NCI-H1092 treated with DMSO at 0.1 percent for 48 hours (cell line): ENCODE results near the gene PYGM.

Source experiments
- DNase-seq: peaks from one replicate; lab custom pipeline; 2025; lab: John Stamatoyannopoulos, UW

PYGM gene

GRCh38 chr11:64735725-64736259 is 24.0 kb downstream of the PYGM start:
- DNase-seq, result no peak

- DNase-seq, result no peak
These were observed 24.7 kb downstream of the PYGM start for GRCh38 chr11:64734811-64735724.

GRCh38 chr11:64731601-64732000 is 28.2 kb downstream of the PYGM start:
- no peak for DNase-seq

GRCh38 chr11:64729851-64730382 is 29.9 kb downstream of the PYGM start:
- no peak for DNase-seq

GRCh38 chr11:64728757-64729365 is 30.9 kb downstream of the PYGM start:
- DNase-seq, result no peak

- no peak for DNase-seq
These were observed 32.8 kb downstream of the PYGM start for GRCh38 chr11:64726867-64727530.

GRCh38 chr11:64726211-64726641 is 33.5 kb downstream of the PYGM start:
- no peak for DNase-seq

- DNase-seq, result no peak
These were observed 34.8 kb downstream of the PYGM start for GRCh38 chr11:64724863-64725532.

GRCh38 chr11:64723907-64724862 is 35.6 kb downstream of the PYGM start:
- DNase-seq, result no peak

GRCh38 chr11:64723117-64723906 is 36.5 kb downstream of the PYGM start, which contains the start of gene NRXN2:
NRXN2 (minus strand) TSS chr11:64723197; CDS start chr11:64713699, 9,498 bp downstream.
- DNase-seq, result peak; percentile 80

- DNase-seq, result no peak
These were observed 37.4 kb downstream of the PYGM start for GRCh38 chr11:64722141-64723065.

GRCh38 chr11:64721359-64721699 is 38.4 kb downstream of the PYGM start:
- DNase-seq, result no peak

- DNase-seq, result no peak
These were observed 39.0 kb downstream of the PYGM start for GRCh38 chr11:64720640-64721358.

- DNase-seq, result no peak
These were observed 39.6 kb downstream of the PYGM start for GRCh38 chr11:64720167-64720566.

GRCh38 chr11:64719406-64719805 is 40.4 kb downstream of the PYGM start:
- no peak for DNase-seq

- no peak for DNase-seq
These were observed 41.0 kb downstream of the PYGM start for GRCh38 chr11:64718780-64719124.

GRCh38 chr11:64718084-64718779 is 41.5 kb downstream of the PYGM start:
- DNase-seq, result no peak

GRCh38 chr11:64717268-64717578 is 42.6 kb downstream of the PYGM start:
- no peak for DNase-seq
